Measurements from ENCODE around the gene TIAM2. TPM values are rescaled to one million over a fixed set of nuclear protein-coding genes. Genes with fewer than 3 reads are reported as not detected.
A peak's percentile ranks its signal among the peaks of the same experiment; 100 is the strongest.

Gene TIAM2
- total and polyA plus RNA-seq, 9 of the 15 experiments (the other 6 are each of a cell fraction or from before 2014, with no cell fraction given): 0.73 to 6.5 (median 4.3) TPM

DNA sequence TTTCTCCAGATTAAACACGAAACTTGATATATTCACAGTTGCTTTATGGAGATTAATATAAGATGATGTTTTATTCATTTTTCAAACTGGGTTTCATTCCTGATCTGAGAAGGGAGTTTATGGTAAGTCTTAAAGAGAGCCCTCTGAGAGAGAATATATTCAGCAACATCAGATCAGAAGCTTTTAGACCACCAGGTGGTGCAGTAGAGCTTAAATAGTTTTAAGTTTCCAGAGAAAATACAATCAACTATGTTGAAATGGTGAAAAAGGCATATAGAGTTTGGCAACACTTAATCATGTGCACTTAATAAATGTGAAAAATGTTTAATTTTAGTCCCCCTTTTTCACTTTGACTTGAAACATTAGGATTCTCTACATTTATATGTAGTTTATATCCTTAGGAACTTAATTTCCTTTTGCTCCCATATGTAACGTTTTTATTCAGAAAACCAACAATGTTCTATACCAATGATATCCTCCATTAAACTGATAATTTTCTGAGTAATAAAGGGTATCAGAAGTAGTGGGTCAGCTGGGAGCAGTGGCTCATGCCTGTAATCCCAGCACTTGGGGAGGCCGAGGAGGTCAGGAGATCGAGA, 182.3 kb downstream of the TIAM2 start (continued):
- TF ChIP-seq, protein P1, sequence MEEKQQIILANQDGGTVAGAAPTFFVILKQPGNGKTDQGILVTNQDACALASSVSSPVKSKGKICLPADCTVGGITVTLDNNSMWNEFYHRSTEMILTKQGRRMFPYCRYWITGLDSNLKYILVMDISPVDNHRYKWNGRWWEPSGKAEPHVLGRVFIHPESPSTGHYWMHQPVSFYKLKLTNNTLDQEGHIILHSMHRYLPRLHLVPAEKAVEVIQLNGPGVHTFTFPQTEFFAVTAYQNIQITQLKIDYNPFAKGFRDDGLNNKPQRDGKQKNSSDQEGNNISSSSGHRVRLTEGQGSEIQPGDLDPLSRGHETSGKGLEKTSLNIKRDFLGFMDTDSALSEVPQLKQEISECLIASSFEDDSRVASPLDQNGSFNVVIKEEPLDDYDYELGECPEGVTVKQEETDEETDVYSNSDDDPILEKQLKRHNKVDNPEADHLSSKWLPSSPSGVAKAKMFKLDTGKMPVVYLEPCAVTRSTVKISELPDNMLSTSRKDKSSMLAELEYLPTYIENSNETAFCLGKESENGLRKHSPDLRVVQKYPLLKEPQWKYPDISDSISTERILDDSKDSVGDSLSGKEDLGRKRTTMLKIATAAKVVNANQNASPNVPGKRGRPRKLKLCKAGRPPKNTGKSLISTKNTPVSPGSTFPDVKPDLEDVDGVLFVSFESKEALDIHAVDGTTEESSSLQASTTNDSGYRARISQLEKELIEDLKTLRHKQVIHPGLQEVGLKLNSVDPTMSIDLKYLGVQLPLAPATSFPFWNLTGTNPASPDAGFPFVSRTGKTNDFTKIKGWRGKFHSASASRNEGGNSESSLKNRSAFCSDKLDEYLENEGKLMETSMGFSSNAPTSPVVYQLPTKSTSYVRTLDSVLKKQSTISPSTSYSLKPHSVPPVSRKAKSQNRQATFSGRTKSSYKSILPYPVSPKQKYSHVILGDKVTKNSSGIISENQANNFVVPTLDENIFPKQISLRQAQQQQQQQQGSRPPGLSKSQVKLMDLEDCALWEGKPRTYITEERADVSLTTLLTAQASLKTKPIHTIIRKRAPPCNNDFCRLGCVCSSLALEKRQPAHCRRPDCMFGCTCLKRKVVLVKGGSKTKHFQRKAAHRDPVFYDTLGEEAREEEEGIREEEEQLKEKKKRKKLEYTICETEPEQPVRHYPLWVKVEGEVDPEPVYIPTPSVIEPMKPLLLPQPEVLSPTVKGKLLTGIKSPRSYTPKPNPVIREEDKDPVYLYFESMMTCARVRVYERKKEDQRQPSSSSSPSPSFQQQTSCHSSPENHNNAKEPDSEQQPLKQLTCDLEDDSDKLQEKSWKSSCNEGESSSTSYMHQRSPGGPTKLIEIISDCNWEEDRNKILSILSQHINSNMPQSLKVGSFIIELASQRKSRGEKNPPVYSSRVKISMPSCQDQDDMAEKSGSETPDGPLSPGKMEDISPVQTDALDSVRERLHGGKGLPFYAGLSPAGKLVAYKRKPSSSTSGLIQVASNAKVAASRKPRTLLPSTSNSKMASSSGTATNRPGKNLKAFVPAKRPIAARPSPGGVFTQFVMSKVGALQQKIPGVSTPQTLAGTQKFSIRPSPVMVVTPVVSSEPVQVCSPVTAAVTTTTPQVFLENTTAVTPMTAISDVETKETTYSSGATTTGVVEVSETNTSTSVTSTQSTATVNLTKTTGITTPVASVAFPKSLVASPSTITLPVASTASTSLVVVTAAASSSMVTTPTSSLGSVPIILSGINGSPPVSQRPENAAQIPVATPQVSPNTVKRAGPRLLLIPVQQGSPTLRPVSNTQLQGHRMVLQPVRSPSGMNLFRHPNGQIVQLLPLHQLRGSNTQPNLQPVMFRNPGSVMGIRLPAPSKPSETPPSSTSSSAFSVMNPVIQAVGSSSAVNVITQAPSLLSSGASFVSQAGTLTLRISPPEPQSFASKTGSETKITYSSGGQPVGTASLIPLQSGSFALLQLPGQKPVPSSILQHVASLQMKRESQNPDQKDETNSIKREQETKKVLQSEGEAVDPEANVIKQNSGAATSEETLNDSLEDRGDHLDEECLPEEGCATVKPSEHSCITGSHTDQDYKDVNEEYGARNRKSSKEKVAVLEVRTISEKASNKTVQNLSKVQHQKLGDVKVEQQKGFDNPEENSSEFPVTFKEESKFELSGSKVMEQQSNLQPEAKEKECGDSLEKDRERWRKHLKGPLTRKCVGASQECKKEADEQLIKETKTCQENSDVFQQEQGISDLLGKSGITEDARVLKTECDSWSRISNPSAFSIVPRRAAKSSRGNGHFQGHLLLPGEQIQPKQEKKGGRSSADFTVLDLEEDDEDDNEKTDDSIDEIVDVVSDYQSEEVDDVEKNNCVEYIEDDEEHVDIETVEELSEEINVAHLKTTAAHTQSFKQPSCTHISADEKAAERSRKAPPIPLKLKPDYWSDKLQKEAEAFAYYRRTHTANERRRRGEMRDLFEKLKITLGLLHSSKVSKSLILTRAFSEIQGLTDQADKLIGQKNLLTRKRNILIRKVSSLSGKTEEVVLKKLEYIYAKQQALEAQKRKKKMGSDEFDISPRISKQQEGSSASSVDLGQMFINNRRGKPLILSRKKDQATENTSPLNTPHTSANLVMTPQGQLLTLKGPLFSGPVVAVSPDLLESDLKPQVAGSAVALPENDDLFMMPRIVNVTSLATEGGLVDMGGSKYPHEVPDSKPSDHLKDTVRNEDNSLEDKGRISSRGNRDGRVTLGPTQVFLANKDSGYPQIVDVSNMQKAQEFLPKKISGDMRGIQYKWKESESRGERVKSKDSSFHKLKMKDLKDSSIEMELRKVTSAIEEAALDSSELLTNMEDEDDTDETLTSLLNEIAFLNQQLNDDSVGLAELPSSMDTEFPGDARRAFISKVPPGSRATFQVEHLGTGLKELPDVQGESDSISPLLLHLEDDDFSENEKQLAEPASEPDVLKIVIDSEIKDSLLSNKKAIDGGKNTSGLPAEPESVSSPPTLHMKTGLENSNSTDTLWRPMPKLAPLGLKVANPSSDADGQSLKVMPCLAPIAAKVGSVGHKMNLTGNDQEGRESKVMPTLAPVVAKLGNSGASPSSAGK (IDR thresholded peaks at IDR 0.05): no peak
- peak; percentile 44; the same call in 1 of the 2 replicates for TF ChIP-seq SMC3 (conservative IDR thresholded peaks at IDR 0.05; ENCODE audit: insufficient read depth, low read depth, low read length)
- TF ChIP-seq SMAD3 (CRISPR knock-in tag; conservative IDR thresholded peaks at IDR 0.05): no peak
- TF ChIP-seq DDX20 (tag; IDR thresholded peaks at IDR 0.05; ENCODE audit: low read depth): no peak
- TF ChIP-seq ZNF384 (IDR thresholded peaks at IDR 0.05; ENCODE audit: low read depth, low read length): no peak
- TF ChIP-seq NR2F6 (CRISPR knock-in tag; IDR thresholded peaks at IDR 0.05): no peak
- TF ChIP-seq STAG1 (CRISPR knock-in tag; IDR thresholded peaks at IDR 0.05; ENCODE audit: borderline replicate concordance): no peak
- TF ChIP-seq CEBPG (CRISPR knock-in tag; IDR thresholded peaks at IDR 0.05): no peak
- 0 out of 4 replicates have a peak, but pooled peaks of 1 of the 2 experiments have one; percentile 31 for TF ChIP-seq CEBPG (tag; conservative IDR thresholded peaks at IDR 0.05 in 1 of 2, IDR thresholded peaks at IDR 0.05 in 1 of 2)
- 0 out of 2 replicates have a peak, but pooled peaks have one; percentile 19 for TF ChIP-seq POLR2H (tag; IDR thresholded peaks at IDR 0.05; ENCODE audit: low read depth)
- TF ChIP-seq, protein P2, sequence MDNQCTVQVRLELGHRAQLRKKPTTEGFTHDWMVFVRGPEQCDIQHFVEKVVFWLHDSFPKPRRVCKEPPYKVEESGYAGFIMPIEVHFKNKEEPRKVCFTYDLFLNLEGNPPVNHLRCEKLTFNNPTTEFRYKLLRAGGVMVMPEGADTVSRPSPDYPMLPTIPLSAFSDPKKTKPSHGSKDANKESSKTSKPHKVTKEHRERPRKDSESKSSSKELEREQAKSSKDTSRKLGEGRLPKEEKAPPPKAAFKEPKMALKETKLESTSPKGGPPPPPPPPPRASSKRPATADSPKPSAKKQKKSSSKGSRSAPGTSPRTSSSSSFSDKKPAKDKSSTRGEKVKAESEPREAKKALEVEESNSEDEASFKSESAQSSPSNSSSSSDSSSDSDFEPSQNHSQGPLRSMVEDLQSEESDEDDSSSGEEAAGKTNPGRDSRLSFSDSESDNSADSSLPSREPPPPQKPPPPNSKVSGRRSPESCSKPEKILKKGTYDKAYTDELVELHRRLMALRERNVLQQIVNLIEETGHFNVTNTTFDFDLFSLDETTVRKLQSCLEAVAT (IDR thresholded peaks at IDR 0.05): no peak
- TF ChIP-seq KLF16 (IDR thresholded peaks at IDR 0.05): peak; percentile 19; the same call in 1 of the 2 replicates
- TF ChIP-seq ZSCAN32 (CRISPR knock-in tag; IDR thresholded peaks at IDR 0.05): no peak

Measured in K562 (cell line).